GM10248 (cell line): ENCODE measurements around the gene NAA80.

ENCODE experiments used
- CTCF ChIA-PET: fragments of 300-600 bp; sonication (Branson Sonifier 250); formaldehyde crosslinking; extraction: SDS; loops from one replicate; lab custom pipeline; 2021; ENCODE audit warnings: antibody characterized with exemption; lab: Yijun Ruan, JAX
- POLR2A ChIA-PET: fragments of 350-650 bp; sonication (Branson Sonifier 250); formaldehyde crosslinking; extraction: SDS; loops from one replicate; lab custom pipeline; 2020; ENCODE audit warnings: antibody characterized with exemption; lab: Yijun Ruan, JAX
- DNase-seq: peaks from one replicate; pipeline ENCODE4 v3.0.0; 2012; ENCODE audit errors: extremely low spot score
- TF ChIP-seq, protein P1 (sequence below): IDR thresholded peaks from 2 replicates; pipeline ENCODE4 v1.5.1; 2012; ENCODE audit warnings: mild to moderate bottlenecking, low read depth; ENCODE audit errors: extremely low read depth, missing control alignments, control extremely low read depth

The NAA80 gene

DNA sequence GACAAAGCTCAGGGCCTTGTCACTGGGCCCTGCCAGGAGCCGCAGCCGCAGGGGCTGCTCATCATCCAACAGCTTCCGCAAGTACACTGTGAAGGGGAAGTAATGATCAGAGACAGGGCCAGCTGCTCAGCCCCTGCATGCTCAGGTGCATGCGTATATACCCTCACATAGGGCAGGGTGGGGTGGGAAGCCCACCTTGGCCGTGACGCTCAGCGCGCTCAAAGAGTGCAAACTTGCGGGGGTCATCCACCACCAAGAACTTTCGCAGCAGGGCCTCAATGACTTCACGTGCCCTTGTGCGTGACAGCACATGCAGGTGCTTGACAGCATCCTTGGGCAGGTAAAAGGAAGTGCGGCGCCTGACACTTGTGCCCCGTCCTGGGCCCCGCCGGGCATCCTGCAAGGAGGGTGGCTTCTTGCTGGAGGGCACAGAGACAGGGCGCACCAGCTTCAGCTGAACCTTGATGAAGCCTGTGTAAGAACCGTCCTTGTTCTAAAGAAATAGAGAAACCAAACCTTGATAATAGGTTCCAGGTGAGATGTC is 32.2 kb upstream of the NAA80 start:
- ChIA-PET POLR2A (interaction anchor here (0.6 kb wide), 1 partner anchor 937 kb away, joined by 5 read pairs; no protein-coding TSS in a partner anchor), CTCF (interaction anchor here (1.3 to 1.5 kb wide), 2 partner anchors 16 to 71 kb away, joined by 4 read pairs; no protein-coding TSS in a partner anchor)

DNA sequence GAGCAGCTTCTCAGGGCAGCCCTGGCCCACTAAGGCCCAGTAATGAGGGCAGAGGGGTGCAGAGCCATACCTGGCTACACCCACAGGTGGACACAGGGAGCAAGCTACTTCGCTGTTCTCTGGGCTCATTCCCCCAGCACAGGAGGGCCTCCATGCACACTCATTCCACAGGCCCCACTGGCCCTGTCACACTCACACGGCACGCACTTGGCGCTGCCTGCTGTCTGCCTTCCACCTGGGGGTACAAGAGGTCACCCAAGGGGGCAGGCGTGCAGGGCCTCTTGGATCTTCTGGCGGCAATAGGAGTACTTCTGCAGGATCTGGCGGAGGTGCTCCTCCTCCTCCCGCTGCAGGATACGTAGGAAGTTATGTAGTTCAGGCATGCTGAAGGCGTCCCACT is 31.1 kb upstream of the NAA80 start:
- ChIA-PET POLR2A (no interaction called here), CTCF (interaction anchor here (1.5 to 2.7 kb wide), 2 partner anchors 10 to 17 kb away, joined by 4 to 5 read pairs; no protein-coding TSS in a partner anchor)
- DNase-seq: no peak
- TF ChIP-seq, protein P1, sequence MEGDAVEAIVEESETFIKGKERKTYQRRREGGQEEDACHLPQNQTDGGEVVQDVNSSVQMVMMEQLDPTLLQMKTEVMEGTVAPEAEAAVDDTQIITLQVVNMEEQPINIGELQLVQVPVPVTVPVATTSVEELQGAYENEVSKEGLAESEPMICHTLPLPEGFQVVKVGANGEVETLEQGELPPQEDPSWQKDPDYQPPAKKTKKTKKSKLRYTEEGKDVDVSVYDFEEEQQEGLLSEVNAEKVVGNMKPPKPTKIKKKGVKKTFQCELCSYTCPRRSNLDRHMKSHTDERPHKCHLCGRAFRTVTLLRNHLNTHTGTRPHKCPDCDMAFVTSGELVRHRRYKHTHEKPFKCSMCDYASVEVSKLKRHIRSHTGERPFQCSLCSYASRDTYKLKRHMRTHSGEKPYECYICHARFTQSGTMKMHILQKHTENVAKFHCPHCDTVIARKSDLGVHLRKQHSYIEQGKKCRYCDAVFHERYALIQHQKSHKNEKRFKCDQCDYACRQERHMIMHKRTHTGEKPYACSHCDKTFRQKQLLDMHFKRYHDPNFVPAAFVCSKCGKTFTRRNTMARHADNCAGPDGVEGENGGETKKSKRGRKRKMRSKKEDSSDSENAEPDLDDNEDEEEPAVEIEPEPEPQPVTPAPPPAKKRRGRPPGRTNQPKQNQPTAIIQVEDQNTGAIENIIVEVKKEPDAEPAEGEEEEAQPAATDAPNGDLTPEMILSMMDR: no peak

More for the DNA sequence above, 32.2 kb upstream of the NAA80 start:
- TF ChIP-seq, protein P1: no peak
- no peak for DNase-seq

DNA sequence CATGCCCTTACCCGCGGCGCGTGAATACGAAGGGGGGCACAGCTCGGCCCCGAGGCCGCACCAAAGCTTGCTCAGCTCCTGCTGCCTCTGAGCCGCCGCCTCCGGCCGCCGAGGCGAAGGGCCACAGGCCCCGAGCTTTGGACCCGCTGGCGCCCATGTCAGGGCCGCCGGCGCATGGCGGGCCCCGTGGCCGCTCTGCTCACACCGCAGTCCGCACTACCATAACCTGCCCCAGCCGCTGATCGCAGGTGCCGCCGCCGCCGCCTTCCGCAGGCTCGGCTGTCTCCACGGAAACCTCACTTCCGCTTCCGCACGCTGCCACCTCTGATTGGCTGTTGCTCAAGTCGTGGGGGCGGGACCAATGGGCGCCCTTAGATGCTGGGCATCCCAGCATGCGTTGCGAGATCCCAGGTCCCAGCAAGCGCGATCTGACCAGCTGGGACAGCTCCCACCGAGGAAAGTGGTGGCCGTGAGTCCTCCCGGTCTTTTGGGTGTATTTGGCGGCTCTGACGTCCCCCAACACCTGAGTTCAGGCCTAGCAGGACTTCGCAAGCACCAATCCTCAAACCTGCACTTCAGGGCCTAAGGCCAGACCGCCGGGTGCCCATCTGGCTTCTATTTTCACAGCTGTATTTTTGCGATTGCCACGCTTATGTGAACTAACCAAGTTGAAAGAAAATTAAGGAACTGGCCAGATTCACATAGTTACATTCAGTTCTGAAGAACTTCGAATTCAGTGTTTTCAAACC is 28.9 kb upstream of the NAA80 start, which contains the start of gene TUSC2:
Gene TUSC2, minus strand, starts transcription at position 281 of the 749 bp plus-strand sequence. Its CDS starts 124 bp downstream, at position 157.
- peak; percentile 97 for DNase-seq
- CTCF ChIA-PET: interaction anchor here (1.0 to 2.7 kb wide), 11 partner anchors 8 to 82 kb away, joined by 3 to 5 read pairs (median 3); no protein-coding TSS in a partner anchor
- POLR2A ChIA-PET: interaction anchor here (0.7 to 2.5 kb wide), 5 partner anchors 9 to 109 kb away, joined by 4 to 30 read pairs (median 5); partner anchors contain the start of genes CYB561D2 and NPRL2
- TF ChIP-seq, protein P1: no peak

DNA sequence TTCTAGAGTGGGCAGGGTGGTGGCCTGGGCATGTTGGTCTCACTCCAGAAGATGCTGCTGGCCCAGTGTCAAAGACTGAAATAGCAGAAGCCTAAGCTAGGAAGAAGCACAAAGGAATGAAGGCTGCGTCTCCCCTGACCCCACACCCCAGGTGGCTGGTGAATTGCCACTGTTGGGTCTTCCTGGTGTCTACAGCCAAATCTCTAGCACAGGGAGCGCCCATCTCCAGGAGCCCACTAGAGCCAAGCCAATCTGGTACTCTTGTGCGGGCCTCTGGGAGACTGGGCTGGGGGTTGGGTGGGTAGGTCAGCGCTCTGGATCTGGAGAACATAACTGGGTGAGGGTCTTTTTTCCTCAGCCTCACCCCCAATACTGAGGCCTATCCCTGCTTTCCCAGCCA is 27.9 kb upstream of the NAA80 start:
- TF ChIP-seq, protein P1: no peak
- ChIA-PET POLR2A (interaction anchor here (1.2 to 2.5 kb wide), 3 partner anchors 10 to 92 kb away, joined by 4 to 30 read pairs (median 5); partner anchors contain the start of genes CYB561D2 and NPRL2), CTCF (interaction anchor here (1.1 to 1.4 kb wide), 5 partner anchors 8 to 81 kb away, joined by 3 to 5 read pairs (median 3); no protein-coding TSS in a partner anchor)
- DNase-seq: no peak

DNA sequence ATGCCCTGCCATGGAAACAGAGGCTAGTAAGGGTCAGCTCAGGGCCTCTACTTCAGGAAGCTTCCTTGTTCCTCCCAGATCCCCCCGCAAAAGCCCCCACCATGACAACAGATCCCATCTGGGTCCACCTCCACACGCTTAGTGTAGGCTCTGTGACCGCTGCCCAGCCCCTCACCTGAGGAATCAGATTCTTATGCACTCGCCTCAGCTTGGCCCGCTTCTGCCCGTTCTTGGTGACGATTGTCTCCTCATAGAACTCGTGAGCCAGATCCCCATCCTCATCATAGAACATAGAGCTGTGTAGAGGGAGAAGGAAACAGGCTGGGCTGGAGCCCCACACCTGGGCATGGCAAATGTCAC is 27.0 kb upstream of the NAA80 start:
- TF ChIP-seq, protein P1: no peak
- POLR2A ChIA-PET: interaction anchor here (0.6 kb wide), 1 partner anchor 63 kb away, joined by 5 read pairs; no protein-coding TSS in a partner anchor
- CTCF ChIA-PET: interaction anchor here (1.0 to 3.9 kb wide), 3 partner anchors 10 to 48 kb away, joined by 3 to 23 read pairs (median 3); partner anchors contain the start of genes HYAL3, LSMEM2 and NAA80
- no peak for DNase-seq

DNA sequence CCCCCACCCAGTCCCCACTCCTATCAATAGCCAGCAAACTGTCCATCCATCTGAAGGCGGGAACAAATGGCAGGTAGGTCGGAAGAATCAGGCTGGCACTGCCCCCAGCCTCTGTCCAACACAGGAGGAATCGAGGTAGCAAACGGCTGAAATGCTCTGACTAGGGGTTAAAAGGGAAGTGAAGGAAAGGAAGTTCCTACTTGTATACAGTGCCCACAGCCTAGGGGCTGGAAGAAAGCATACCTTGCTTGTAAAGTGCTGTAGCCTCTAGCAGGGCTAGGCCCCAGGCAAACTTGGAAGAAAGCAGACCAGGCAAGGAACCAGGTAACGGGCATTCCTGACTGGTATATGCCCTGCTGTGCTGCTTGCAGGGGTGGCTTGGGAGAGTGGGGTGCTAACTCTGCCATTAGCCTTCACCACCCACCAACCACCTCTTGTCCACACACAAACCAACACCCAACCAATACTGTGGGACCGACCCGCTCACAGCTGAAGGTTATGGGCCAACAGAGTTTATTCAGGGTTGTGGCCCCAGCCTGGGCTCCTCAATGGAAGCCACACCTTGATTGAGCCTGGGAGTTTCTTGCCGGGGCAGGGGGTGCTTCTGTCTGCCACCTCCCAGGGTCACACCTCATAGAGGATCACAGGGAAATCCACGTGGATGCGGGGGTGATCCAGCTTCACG is 26.4 kb upstream of the NAA80 start:
- ChIA-PET POLR2A (interaction anchor here (0.6 kb wide), 1 partner anchor 62 kb away, joined by 5 read pairs; no protein-coding TSS in a partner anchor), CTCF (interaction anchor here (0.6 to 3.9 kb wide), 11 partner anchors 11 to 90 kb away, joined by 3 to 41 read pairs (median 5); partner anchors contain the start of genes GNAI2, HYAL3, LSMEM2 and NAA80)
- TF ChIP-seq, protein P1: no peak
- DNase-seq: no peak
